Measurements from ENCODE around the gene TENM4. TPM values are rescaled to one million over a fixed set of nuclear protein-coding genes. Genes with fewer than 3 reads are reported as not detected.

Gene TENM4
- total RNA-seq, 1 donor from 2014 or later, result 11.9 TPM

- no peak overlapping the region for H3K27ac ChIP-seq
- H3K4me3 ChIP-seq, result no peak overlapping the region
- no peak for TF ChIP-seq CTCF (IDR thresholded peaks at IDR 0.05)
- no peaks in the 10 kb centered on the region for H3K36me3 ChIP-seq
- no peaks in the 10 kb centered on the region for H3K9me3 ChIP-seq
- intact Hi-C loops (cut with DNase I), result no loop called here
- no peaks in the 10 kb centered on the region for H3K4me1 ChIP-seq
- no peak for DNase-seq (ENCODE audit: low spot score in 2 of 2)
- H3K27me3 ChIP-seq, result no peaks in the 10 kb centered on the region
Measured at GRCh38 chr11:79060081-79060953, 380.5 kb downstream of the TENM4 start.

DNA sequence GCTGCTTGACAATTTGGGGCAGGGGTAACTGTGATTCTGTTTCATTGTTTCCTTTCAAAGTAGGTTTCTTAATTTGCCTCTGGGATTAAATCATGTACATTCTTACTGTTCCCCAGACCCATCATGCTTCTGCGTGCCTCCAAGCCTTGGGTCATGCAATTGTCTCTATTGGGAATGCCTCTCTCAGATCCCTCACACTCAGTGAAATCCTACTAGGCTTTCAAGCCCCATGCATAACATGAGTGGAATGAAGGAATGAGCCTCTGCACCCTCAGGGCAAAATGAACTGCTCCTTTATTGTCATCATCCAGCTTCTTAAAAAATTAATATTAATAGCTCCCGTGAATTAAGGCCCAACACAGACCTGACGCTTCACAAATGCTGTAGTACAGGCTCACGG, 381.7 kb downstream of the TENM4 start:
- no peaks in the 10 kb centered on the region for H3K27me3 ChIP-seq
- no peaks in the 10 kb centered on the region for H3K9me3 ChIP-seq
- H3K36me3 ChIP-seq, result no peaks in the 10 kb centered on the region
- H3K4me3 ChIP-seq, result no peak overlapping the region
- H3K27ac ChIP-seq, result no peak overlapping the region
- intact Hi-C loops (cut with DNase I), result no loop called here
- no peak for TF ChIP-seq CTCF (IDR thresholded peaks at IDR 0.05)
- H3K4me1 ChIP-seq, result no peaks in the 10 kb centered on the region
- no peak for DNase-seq (ENCODE audit: low spot score in 2 of 2)

- intact Hi-C loops (cut with DNase I), result no loop called here
- H3K4me3 ChIP-seq, result no peak overlapping the region
- no peak overlapping the region for H3K27ac ChIP-seq
- no peaks in the 10 kb centered on the region for H3K27me3 ChIP-seq
- no peaks in the 10 kb centered on the region for H3K9me3 ChIP-seq
- no peak for TF ChIP-seq CTCF (IDR thresholded peaks at IDR 0.05)
- no peaks in the 10 kb centered on the region for H3K4me1 ChIP-seq
- H3K36me3 ChIP-seq, result no peaks in the 10 kb centered on the region
- DNase-seq (ENCODE audit: low spot score in 2 of 2), result no peak
Measured at GRCh38 chr11:79055856-79056631, 384.8 kb downstream of the TENM4 start.

DNA sequence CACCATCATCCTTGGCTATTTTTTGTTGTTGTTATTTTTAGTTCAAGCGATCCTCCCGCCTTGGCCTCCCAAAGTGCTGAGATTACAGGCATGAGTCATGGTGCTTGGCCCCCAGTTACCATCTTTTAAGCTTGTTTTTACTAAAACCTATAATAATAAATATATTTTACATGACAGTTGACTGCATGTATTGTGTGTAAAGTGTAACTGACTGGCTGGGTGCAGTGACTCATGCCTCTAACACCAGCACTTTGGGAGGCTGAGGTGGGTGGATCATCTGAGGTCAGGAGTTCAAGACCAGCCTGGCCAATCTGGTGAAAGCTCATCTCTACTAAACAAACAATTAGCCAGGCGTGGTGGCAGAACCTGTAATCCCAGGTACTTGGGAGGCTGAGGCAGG, 386.2 kb downstream of the TENM4 start:
- Histone ChIP-seq H3K27ac (no peak overlapping the region), H3K27me3 (no peaks in the 10 kb centered on the region), H3K4me1 (no peaks in the 10 kb centered on the region), H3K9me3 (no peaks in the 10 kb centered on the region), H3K36me3 (no peaks in the 10 kb centered on the region), H3K4me3 (no peak overlapping the region)
- intact Hi-C loops (cut with DNase I), result no loop called here
- TF ChIP-seq CTCF (IDR thresholded peaks at IDR 0.05), result no peak
- DNase-seq (ENCODE audit: low spot score in 2 of 2), result no peak

GRCh38 chr11:79052544-79052943, 388.3 kb downstream of the TENM4 start:
- H3K36me3 ChIP-seq, result no peaks in the 10 kb centered on the region
- no peaks in the 10 kb centered on the region for H3K27me3 ChIP-seq
- no peak overlapping the region for H3K4me3 ChIP-seq
- no peak for TF ChIP-seq CTCF (IDR thresholded peaks at IDR 0.05)
- H3K9me3 ChIP-seq, result no peaks in the 10 kb centered on the region
- DNase-seq (ENCODE audit: low spot score in 2 of 2), result no peak
- intact Hi-C loops (cut with DNase I), result no loop called here
- H3K27ac ChIP-seq, result no peak overlapping the region
- H3K4me1 ChIP-seq, result no peaks in the 10 kb centered on the region
